ENCODE results near the gene CRYGS. TPM values are rescaled to one million over a fixed set of nuclear protein-coding genes. Genes with fewer than 3 reads are reported as not detected.
"Not testable (repeated sequence)": the region's sequence is repeated elsewhere in the genome, so short reads cannot be mapped to it uniquely, and the experiment has no call there.

Gene CRYGS
- total RNA-seq, 1 experiment from 2014 or later: 0.10 TPM

DNA sequence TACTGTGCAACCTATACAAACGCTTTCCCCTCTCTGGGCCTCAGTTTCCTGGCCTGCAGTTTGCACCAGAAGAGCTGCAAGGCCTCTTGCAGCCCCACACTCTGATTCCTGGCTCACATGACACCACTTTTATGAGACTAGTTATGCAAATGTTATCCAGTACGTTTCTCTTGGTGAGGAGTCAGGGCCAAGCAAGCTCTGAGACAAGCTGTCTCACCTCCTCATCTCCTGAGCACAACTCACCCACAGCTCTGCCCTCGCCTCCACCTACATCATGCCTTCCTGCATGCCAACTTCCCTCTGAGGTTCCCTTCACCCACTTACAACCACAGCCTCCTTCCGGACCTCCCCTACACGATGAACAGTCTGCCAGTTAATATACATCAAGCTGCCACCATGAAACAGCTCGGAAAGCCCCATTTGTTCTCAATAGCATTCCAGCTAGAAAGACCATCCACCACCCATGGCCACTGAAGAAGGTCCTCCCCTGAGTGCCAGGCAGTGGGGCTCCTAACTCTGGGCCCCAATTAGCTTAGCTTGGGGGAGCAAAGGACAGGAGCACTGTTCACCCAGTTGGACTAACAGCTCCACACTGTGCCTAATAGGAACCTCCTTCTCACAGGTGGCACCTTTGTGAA, 25.0 kb downstream of the CRYGS start:
- DNase-seq (ENCODE audit: low spot score): no peak

DNA sequence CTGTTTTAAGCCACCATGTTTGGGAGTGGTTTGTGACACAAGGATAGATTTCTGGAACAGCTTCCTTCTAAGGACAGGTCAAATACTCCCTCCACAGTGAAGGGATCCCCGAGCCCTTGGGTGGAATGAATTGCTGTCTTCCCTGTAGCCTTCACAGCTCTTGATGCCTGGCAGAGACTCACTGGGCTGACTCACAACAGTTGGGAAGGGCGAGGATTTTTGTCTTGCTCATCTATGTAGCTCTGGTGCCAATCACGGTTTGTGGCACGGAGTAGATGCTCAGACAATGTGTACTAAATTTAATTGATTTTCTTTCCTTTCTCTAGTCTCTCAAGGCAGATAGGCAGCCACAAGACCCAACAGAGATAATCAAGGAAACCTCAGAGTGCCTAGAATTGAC, 27.0 kb downstream of the CRYGS start:
- DNase-seq (ENCODE audit: low spot score): no peak

DNA sequence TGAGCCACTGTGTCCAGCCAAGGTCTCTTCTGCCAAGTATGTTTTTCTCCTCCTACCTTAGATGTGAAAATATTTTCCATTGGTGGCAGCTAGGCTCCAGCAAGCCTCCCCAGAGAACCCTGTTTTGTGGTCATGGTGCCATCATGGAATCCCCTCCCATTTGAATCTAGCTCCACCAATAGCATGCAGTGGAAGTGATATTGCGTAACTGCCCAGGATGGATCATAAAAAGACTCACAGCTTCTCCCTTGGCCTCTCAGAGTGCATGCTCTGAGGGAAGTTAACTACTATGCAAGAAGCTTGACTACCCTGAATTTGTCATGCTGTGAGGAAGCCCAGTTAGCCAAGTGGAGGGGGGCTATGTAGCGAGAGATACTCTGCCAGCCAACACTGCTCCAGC, 27.5 kb downstream of the CRYGS start:
- DNase-seq (ENCODE audit: low spot score): no peak

DNA sequence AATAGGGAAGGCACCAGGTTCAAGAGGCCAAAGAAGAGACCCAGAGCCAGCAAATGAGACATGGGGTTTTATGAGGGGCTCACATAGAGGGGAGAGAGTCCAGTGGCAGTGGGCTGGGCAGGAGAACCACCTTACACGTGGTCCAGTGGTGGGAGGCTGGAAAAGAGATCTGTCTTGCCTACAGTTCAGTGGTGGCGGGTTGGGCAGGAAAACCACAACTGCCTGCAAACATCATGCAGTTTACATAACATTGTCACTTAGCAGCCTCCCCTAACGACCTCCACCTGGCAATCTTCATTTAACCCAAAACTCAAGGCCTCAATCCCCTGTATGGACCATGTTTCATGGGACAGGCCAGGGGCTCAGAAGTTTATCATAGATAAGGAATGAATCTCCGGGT, 29.1 kb downstream of the CRYGS start:
- DNase-seq (ENCODE audit: low spot score): no peak

GRCh38 chr3:186514296-186515002, 29.7 kb downstream of the CRYGS start:
- no peak for DNase-seq (ENCODE audit: low spot score)

GRCh38 chr3:186513386-186513785, 30.8 kb downstream of the CRYGS start:
- no peak for DNase-seq (ENCODE audit: low spot score)

GRCh38 chr3:186512570-186513302, 31.4 kb downstream of the CRYGS start:
- no peak for DNase-seq (ENCODE audit: low spot score)

- no peak for DNase-seq (ENCODE audit: low spot score)
These were observed 32.5 kb downstream of the CRYGS start for GRCh38 chr3:186511702-186512101.

- DNase-seq (ENCODE audit: low spot score): no peak
These were observed 32.9 kb downstream of the CRYGS start for GRCh38 chr3:186511245-186511644.

GRCh38 chr3:186510374-186511079, 33.7 kb downstream of the CRYGS start:
- no peak for DNase-seq (ENCODE audit: low spot score)

DNA sequence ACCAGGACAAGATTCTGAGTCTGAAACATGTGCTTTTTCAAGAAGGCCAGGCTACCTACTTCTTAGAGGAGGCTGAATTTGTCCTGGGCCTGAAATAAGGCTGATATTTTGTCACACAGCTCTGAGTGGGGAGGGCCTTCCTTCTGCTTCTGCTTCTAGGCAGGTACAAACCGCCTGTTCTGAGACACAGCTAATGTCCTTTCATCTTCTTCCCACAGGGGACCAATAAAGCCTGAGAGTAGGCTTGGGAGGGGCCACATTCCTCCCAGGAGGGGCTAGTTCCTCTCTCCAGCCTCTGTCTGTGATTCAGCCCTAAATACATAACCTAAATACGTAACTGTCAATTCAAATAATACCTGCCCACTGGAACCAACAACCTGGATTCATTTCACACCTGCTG, 34.8 kb downstream of the CRYGS start:
- no peak for DNase-seq (ENCODE audit: low spot score)

- no peak for DNase-seq (ENCODE audit: low spot score)
These were observed 37.3 kb downstream of the CRYGS start for GRCh38 chr3:186506857-186507256.

DNA sequence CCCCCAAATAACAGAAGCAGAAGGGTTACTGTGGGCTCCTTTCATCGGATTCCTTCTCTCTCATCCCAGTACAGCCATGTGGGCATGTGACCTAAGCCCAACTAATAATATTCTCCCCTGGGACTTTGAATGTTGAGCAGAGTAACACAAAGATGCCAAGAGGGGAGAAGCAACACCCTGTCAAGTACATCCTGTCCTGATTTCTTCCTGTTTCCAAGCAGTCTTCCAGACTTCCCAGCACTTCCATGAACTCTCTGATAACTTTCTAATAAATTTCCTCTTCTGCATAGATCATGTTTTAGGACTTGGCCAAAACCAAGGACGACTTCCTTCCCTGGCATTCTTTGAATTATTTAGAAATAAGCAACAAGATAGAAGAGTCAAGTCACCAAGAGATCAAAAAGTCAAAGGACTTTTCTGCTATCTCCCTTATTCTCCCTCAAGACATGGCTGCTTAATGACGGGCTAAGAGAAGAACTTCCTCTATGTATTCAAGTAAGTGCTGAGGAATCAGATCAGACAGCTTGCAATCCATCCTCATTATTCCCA, 37.9 kb downstream of the CRYGS start:
- DNase-seq (ENCODE audit: low spot score): no peak

- no peak for DNase-seq (ENCODE audit: low spot score)
These were observed 41.0 kb downstream of the CRYGS start for GRCh38 chr3:186502966-186503712.

- DNase-seq (ENCODE audit: low spot score): no peak
These were observed 41.8 kb downstream of the CRYGS start for GRCh38 chr3:186502138-186502948.

DNA sequence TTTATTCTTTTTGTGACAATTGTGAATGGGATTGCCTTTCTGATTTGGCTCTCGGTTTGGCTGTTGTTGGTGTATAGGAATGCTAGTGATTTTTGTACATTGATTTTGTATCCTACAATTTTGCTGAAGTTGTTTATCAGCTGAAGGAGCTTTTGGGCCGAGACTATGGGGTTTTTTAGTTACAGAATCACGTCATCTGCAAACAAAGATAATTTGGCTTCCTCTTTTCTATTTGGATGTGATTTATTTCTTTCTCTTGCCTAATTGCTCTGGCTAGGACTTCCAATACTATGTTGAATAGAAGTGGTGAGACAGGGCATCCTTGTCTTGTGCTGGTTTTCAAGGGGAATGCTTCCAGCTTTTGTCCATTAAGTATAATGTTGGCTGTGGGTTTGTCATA, 44.2 kb downstream of the CRYGS start:
- not testable (repeated sequence) for DNase-seq (ENCODE audit: low spot score)

DNA sequence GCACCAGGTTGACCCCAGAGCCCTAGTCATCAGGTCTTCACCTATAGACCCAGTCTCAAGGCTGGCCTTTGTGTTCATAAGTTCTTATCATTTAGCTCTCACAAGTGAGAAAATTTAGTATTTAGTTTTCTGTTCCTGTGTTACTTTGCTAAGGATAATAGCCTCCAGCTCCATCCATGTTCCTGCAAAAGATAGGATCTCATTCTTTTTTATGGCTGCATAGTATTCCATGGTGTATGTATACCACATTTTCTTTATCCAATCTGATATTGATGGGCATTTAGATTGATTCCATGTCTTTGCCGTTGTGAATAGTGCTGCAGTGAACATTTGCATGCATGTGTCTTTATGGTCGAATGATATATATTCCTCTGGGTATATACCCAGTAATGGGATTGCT, 46.2 kb downstream of the CRYGS start:
- DNase-seq (ENCODE audit: low spot score): not testable (repeated sequence)

GRCh38 chr3:186497608-186498007, 46.6 kb downstream of the CRYGS start:
- DNase-seq (ENCODE audit: low spot score): no peak

- DNase-seq (ENCODE audit: low spot score): no peak
These were observed 47.5 kb downstream of the CRYGS start for GRCh38 chr3:186496635-186497034.

DNA sequence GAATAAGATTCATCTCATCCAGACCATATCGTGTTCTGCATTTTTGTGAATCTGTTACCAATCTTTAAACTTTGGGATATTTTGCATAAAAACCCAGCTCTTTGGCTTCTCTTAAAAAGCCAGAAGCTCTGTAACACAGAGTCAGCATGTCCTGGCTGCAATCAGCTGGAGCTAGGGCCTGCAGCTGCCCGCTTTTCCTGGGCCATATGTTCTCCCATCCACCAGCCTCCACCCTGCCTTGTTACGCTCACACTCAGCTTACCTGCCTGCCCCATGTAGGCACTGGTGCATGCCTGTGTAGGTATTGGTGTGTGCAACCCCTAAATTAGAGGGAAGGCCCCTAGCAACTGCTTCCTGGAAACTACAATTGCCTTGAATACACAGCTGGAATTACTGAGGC, 48.2 kb downstream of the CRYGS start:
- no peak for DNase-seq (ENCODE audit: low spot score)
